Tongue (tissue), 2 donors: Measurements from ENCODE around the gene DPYSL5. TPM values are rescaled to one million over a fixed set of nuclear protein-coding genes. Genes with fewer than 3 reads are reported as not detected.

Experiments
- DNase-seq: peaks from one replicate; pipeline ENCODE4 v3.0.0-alpha.2; 2015
- total RNA-seq: library from RNA; depleted of rRNA; stranded (reverse); fragments of >200 nt; gene quantifications from one replicate; pipeline ENCODE4 v1.2.3, GENCODE V29; 2014

DPYSL5 gene
- total RNA-seq, 1 donor from 2014 or later, result 3.3 TPM

GRCh38 chr2:26933431-26934334 lies 85.8 kb downstream of the DPYSL5 start:
- DNase-seq, result no peak

- DNase-seq, result no peak
Measured at GRCh38 chr2:26934335-26934724, 86.4 kb downstream of the DPYSL5 start.

- no peak for DNase-seq
Measured at GRCh38 chr2:26934985-26935384, 87.1 kb downstream of the DPYSL5 start.

- no peak for DNase-seq
Measured at GRCh38 chr2:26936855-26937254, 88.9 kb downstream of the DPYSL5 start.

- no peak for DNase-seq
Measured at GRCh38 chr2:26938399-26939118, 90.6 kb downstream of the DPYSL5 start.

GRCh38 chr2:26940001-26940400 lies 92.1 kb downstream of the DPYSL5 start:
- peak; percentile 25 for DNase-seq

GRCh38 chr2:26941486-26941885 lies 93.6 kb downstream of the DPYSL5 start:
- DNase-seq, result no peak

- peak; percentile 77 for DNase-seq
Measured at GRCh38 chr2:26942543-26943295, 94.8 kb downstream of the DPYSL5 start.

- no peak for DNase-seq
Measured at GRCh38 chr2:26945991-26946750, 98.2 kb downstream of the DPYSL5 start.

- peak; percentile 81 for DNase-seq
Measured at GRCh38 chr2:26946841-26947784, 99.2 kb downstream of the DPYSL5 start.

GRCh38 chr2:26948800-26949199 lies 100.9 kb downstream of the DPYSL5 start:
- DNase-seq, result no peak

GRCh38 chr2:26950246-26950645 lies 102.3 kb downstream of the DPYSL5 start:
- DNase-seq, result no peak

GRCh38 chr2:26951236-26951635 lies 103.3 kb downstream of the DPYSL5 start:
- DNase-seq, result no peak

- no peak for DNase-seq
Measured at GRCh38 chr2:26952374-26952773, 104.4 kb downstream of the DPYSL5 start.

- no peak for DNase-seq
Measured at GRCh38 chr2:26954135-26954534, 106.2 kb downstream of the DPYSL5 start.

- no peak for DNase-seq
Measured at GRCh38 chr2:26957041-26957440, 109.1 kb downstream of the DPYSL5 start.

- DNase-seq, result no peak
Measured at GRCh38 chr2:26957534-26957933, 109.6 kb downstream of the DPYSL5 start.

- no peak for DNase-seq
Measured at GRCh38 chr2:26959331-26959730, 111.4 kb downstream of the DPYSL5 start.

GRCh38 chr2:26964446-26965130 lies 116.7 kb downstream of the DPYSL5 start:
- no peak for DNase-seq

GRCh38 chr2:26968001-26968400 lies 120.1 kb downstream of the DPYSL5 start:
- no peak for DNase-seq
